ENCODE data around the gene NOL7.

NOL7 gene

GRCh38 chr6:13577926-13578325, 37.2 kb upstream of the NOL7 start:
- ATAC-seq = no peak
- TF ChIP-seq ZFP30 (CRISPR knock-in tag; IDR thresholded peaks at IDR 0.05) (no peak), ZNF70 (CRISPR knock-in tag; IDR thresholded peaks at IDR 0.05) (no peak), CSDC2 (CRISPR knock-in tag; IDR thresholded peaks at IDR 0.05) (no peak), ISL1 (CRISPR knock-in tag; IDR thresholded peaks at IDR 0.05) (no peak), ZNF565 (CRISPR knock-in tag; conservative IDR thresholded peaks at IDR 0.05; ENCODE audit: low read depth) (no peak), OSR1 (CRISPR knock-in tag; IDR thresholded peaks at IDR 0.05) (no peak), RARB (CRISPR knock-in tag; IDR thresholded peaks at IDR 0.05) (no peak)
- TF ChIP-seq, protein P1, sequence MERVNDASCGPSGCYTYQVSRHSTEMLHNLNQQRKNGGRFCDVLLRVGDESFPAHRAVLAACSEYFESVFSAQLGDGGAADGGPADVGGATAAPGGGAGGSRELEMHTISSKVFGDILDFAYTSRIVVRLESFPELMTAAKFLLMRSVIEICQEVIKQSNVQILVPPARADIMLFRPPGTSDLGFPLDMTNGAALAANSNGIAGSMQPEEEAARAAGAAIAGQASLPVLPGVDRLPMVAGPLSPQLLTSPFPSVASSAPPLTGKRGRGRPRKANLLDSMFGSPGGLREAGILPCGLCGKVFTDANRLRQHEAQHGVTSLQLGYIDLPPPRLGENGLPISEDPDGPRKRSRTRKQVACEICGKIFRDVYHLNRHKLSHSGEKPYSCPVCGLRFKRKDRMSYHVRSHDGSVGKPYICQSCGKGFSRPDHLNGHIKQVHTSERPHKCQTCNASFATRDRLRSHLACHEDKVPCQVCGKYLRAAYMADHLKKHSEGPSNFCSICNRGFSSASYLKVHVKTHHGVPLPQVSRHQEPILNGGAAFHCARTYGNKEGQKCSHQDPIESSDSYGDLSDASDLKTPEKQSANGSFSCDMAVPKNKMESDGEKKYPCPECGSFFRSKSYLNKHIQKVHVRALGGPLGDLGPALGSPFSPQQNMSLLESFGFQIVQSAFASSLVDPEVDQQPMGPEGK (CRISPR knock-in tag; IDR thresholded peaks at IDR 0.05; ENCODE audit: borderline replicate concordance) = no peak

- TF ChIP-seq ZNF70 (CRISPR knock-in tag; IDR thresholded peaks at IDR 0.05) = no peak
- no peak for TF ChIP-seq BACH2 (CRISPR knock-in tag; IDR thresholded peaks at IDR 0.05; ENCODE audit: borderline replicate concordance)
- no peak for ATAC-seq
Observed at GRCh38 chr6:13579911-13580310, 35.2 kb upstream of the NOL7 start.

DNA sequence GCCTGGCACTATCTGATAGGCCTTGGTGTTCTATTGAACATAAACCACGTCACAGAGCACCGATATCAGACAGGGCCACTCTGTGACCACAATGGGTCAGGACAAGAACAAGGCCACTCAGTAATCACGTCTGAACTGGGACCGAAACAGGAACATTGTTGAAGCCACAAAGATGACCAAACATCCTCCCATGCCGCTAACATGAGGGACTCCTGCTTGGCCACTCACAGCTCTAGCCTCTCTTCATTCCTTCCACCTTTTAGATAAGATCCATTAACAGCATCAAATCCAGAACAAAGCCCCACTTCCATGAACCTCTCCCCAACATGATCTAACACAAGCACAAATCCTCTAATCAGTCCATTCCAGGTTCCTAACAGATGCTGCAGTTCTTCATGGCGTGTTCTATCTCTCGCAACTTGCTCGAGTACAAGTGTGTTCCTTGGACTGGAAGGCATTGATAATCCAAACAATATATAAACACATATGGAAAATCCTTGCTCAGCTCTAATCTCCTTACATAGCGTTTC, 33.4 kb upstream of the NOL7 start:
- no peak for ATAC-seq
- TF ChIP-seq OSR1 (CRISPR knock-in tag; IDR thresholded peaks at IDR 0.05) (no peak), ISL1 (CRISPR knock-in tag; IDR thresholded peaks at IDR 0.05) (no peak), ZFP30 (CRISPR knock-in tag; IDR thresholded peaks at IDR 0.05) (no peak), BACH2 (CRISPR knock-in tag; IDR thresholded peaks at IDR 0.05; ENCODE audit: borderline replicate concordance) (no peak), ESRRG (CRISPR knock-in tag; IDR thresholded peaks at IDR 0.05) (no peak), ZNF70 (CRISPR knock-in tag; IDR thresholded peaks at IDR 0.05) (no peak), SNAI2 (CRISPR knock-in tag; IDR thresholded peaks at IDR 0.05) (no peak), RARB (CRISPR knock-in tag; IDR thresholded peaks at IDR 0.05) (no peak), ZNF565 (CRISPR knock-in tag; conservative IDR thresholded peaks at IDR 0.05; ENCODE audit: low read depth) (no peak), TOX (CRISPR knock-in tag; IDR thresholded peaks at IDR 0.05; ENCODE audit: borderline replicate concordance) (no peak), CREB5 (CRISPR knock-in tag; IDR thresholded peaks at IDR 0.05; ENCODE audit: low read depth) (no peak), ZFP3 (CRISPR knock-in tag; IDR thresholded peaks at IDR 0.05) (no peak), POU6F1 (CRISPR knock-in tag; IDR thresholded peaks at IDR 0.05; ENCODE audit: borderline replicate concordance, low read depth) (no peak), ZC3H10 (CRISPR knock-in tag; IDR thresholded peaks at IDR 0.05) (no peak)
- TF ChIP-seq, protein P1 (CRISPR knock-in tag; IDR thresholded peaks at IDR 0.05; ENCODE audit: borderline replicate concordance) = no peak
- TF ChIP-seq, protein P2, sequence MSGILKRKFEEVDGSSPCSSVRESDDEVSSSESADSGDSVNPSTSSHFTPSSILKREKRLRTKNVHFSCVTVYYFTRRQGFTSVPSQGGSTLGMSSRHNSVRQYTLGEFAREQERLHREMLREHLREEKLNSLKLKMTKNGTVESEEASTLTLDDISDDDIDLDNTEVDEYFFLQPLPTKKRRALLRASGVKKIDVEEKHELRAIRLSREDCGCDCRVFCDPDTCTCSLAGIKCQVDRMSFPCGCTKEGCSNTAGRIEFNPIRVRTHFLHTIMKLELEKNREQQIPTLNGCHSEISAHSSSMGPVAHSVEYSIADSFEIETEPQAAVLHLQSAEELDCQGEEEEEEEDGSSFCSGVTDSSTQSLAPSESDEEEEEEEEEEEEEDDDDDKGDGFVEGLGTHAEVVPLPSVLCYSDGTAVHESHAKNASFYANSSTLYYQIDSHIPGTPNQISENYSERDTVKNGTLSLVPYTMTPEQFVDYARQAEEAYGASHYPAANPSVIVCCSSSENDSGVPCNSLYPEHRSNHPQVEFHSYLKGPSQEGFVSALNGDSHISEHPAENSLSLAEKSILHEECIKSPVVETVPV (CRISPR knock-in tag; IDR thresholded peaks at IDR 0.05) = no peak

- ATAC-seq = no peak
- TF ChIP-seq, protein P1 (CRISPR knock-in tag; IDR thresholded peaks at IDR 0.05; ENCODE audit: borderline replicate concordance) = no peak
- TF ChIP-seq CREB5 (CRISPR knock-in tag; IDR thresholded peaks at IDR 0.05; ENCODE audit: low read depth) (no peak), RARB (CRISPR knock-in tag; IDR thresholded peaks at IDR 0.05) (no peak), ISL1 (CRISPR knock-in tag; IDR thresholded peaks at IDR 0.05) (no peak), POU6F1 (CRISPR knock-in tag; IDR thresholded peaks at IDR 0.05; ENCODE audit: borderline replicate concordance, low read depth) (no peak), ZFP30 (CRISPR knock-in tag; IDR thresholded peaks at IDR 0.05) (no peak), ZNF70 (CRISPR knock-in tag; IDR thresholded peaks at IDR 0.05) (no peak), PPARA (CRISPR knock-in tag; IDR thresholded peaks at IDR 0.05; ENCODE audit: borderline replicate concordance) (no peak), TOX (CRISPR knock-in tag; IDR thresholded peaks at IDR 0.05; ENCODE audit: borderline replicate concordance) (no peak), TCF4 (CRISPR knock-in tag; IDR thresholded peaks at IDR 0.05; ENCODE audit: borderline replicate concordance) (no peak)
Observed at GRCh38 chr6:13586603-13587542, 28.3 kb upstream of the NOL7 start.

All from SK-N-SH treated with all-trans-retinoic acid at 6 μM for 48 hours (cell line).